ENCODE results near the gene SRC.

SRC gene

DNA sequence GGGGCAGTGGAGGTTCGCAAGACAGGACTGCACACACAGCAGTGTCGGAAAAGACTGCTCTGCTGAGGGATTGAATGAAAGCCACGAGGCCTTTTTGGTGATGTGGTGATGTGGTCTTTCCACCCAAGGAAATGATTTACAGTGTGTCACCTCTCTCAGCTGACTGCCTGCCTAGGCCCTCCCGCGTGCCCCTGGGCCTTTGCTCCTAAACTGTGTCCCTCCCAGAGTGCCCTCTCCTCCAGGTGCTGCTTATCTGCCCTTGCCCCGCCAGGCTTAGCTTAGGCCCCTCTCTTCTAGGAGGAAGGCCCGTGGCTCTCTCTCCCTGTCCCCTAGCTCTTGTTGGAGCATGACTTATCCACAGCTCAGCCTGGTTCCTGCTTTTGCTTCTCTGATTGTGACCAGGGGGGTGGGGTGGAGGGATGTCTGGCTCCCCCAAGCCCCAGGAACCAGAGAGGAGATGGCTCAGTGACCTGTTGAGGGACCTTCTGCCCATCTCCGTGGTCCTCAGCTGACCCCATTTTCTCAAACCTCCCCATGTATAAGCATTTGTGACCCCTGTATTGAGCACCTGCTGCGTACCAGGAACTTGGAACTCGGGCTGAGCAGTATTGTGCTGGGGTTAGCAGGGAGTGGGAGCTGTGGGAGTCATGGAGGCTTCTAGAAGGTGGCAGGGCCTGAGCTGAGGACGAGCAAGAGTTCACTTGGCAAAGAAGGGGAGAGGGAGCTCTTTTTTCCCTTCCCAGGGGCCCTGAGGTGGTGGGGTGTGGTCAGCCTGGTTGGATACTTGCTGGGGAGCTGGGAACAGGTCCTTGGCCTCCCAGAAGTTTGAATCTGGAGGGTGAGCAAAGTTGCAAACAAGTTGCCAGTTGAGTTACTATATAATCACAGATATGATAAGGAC is 2.2 kb downstream of the SRC start:
- DNase-seq (ENCODE audit: extremely low read depth, low read depth) = no peak

GRCh38 chr20:37348792-37349516 is 3.0 kb downstream of the SRC start:
- DNase-seq (ENCODE audit: extremely low read depth, low read depth) = no peak
- TF ChIP-seq CTCF (IDR thresholded peaks at IDR 0.05; ENCODE audit: low read depth, low read length) = no peak

More for the DNA sequence above, 2.2 kb downstream of the SRC start:
- TF ChIP-seq CTCF (IDR thresholded peaks at IDR 0.05; ENCODE audit: low read depth, low read length) = no peak

- no peak for DNase-seq (ENCODE audit: extremely low read depth, low read depth)
Measured at GRCh38 chr20:37349517-37350491, 3.9 kb downstream of the SRC start.

DNA sequence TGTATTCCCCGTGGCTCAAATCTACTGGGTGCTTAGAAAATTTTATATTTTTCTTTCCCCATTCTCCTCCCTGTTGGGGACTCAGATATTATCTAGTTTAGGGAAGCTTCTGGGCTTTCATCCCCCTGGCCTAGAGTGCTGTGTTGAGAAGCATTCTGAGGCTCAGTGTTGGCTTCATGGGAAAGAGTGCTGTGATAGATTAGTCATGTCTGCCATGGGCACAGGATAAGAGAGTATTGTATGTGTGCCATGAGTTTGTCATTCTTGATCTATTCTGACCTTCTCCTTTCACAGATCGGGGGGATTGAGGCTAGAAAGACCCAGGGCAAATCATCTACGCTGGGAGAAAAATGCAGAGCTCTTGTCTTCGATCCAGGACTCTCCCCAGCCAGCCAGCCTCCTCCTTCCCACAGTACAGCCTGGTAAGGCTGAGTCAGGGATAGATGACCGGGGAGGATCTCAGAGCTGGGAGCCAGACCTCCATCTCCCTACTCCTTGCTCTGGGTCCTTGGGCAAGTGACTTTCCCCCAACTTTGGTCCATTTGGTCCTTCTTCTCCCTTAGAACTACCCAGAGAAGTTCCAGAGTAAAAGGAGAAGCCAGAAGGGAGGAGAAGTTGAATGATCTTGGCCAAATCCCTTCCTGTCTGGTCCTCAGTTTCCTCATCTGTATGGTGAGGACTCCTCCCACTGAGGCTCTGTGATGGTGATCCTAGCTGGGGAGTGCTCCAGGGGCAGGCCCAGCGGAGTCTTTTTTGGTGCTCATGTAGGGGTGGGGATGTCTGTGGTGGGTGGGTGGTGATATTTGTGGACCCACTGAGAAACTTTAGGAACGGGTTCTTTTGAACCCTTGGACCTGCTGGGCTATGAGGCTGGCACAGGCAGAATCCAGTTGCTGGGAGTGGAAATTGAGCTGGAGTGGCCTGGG is 5.0 kb downstream of the SRC start:
- no peak for TF ChIP-seq CTCF (IDR thresholded peaks at IDR 0.05; ENCODE audit: low read depth, low read length)
- no peak for DNase-seq (ENCODE audit: extremely low read depth, low read depth)

More at GRCh38 chr20:37349517-37350491, 3.9 kb downstream of the SRC start:
- TF ChIP-seq CTCF (IDR thresholded peaks at IDR 0.05; ENCODE audit: low read depth, low read length) = no peak

DNA sequence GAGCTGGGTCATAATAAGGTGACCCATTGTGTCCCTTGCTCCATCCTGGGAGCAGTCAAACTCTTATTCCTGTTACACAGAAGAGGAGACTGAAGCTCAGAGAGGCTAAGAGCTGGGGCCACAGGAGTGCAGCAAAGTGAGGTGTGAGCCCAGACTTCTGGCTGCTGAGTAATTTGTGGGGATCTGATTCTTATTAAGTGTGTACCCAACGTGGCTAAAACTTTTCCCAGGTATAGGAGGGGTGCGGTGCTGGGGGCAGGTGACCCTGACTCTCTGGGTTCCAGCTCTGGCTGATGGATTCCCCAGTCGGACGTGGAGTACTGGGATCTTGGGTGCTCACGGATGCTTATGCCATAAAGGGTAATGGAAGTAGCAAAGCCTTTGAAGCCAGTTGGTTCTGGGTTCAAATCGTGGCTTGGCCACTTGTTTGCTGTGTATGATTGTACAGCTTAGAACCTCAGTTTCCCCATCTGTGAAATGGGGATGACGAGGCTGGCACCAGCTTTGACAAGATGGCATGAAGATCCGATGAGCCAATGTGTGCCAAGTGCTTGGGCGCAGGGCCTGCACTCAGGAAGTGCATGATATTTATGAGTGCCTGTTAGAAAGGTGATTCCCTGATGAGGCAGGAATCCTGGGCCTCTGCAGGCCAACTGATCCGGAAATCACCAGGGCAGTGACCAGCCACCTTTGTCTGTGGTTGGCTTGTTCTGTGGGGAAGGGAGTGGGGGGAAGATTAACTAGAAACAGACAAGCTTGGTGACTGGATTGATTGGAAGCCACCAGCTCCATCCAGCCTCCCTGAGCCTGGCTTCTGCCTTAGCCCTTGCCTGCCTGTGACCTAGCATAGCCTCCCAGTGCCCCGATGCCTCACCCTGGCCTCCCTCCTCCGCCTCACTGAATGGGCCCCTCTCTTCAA is 6.0 kb downstream of the SRC start:
- no peak for TF ChIP-seq CTCF (IDR thresholded peaks at IDR 0.05; ENCODE audit: low read depth, low read length)
- no peak for DNase-seq (ENCODE audit: extremely low read depth, low read depth)

Measured in AG09319 (cell line).